Activated gamma-delta T cell treated with Interleukin-2 at 50 U/mL for 16 hours (primary cell): ENCODE data around the gene BPIFA3.

Source experiments
- DNase-seq: peaks from one replicate; pipeline ENCODE4 v3.0.0-alpha.2; 2020

BPIFA3 gene

DNA sequence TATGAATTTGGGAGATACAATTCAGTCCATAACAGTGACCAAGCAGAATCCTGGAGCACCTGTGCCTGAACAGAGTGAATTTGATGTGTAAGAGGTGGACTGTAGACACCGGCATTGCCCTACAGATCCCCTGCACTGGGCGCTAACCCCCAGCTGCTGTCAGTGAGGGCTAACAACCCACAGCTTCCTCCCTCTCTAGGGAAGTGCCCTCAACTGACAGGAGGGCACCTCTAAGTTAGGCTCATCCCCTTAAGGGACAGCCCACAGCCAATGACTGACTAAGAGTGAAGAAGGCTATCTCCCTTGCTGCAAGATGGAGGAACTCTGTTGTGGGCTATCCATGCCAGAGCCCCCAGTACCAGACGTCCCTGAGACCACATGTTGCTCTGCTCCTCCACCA is 50.5 kb downstream of the BPIFA3 start:
- DNase-seq = no peak

DNA sequence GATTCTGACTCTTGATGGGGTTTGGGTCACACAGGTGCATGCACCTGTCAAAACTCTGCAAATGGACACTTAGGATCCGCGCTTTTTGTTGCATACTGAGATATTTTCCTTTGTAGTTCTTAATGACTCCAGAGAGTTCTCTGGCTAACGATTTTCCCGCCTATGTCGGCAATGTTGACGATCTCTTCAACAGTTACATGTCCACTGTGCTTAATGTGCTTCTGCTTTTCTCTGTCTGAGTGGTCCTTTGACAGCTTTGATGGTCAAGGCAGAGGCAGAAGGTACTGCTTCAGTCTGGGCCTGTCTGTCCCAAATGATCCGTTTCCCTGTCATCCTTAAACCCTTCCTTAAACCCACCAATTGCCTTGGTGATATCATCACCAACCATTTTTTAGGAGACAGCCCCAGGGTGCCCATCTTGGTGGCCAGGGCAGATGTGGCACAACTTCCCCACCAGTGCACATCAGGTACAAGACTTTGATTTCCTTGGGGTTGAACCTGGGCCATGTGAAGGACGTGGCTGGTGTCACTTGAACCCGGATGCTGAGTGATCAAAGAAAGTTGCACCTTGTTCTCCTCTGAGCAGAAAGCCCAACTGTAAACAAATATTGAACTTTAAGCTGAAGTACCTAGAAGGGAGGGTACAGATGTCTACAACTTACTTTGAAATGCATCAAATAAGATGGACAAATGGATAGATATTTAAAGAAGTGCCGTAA is 55.2 kb downstream of the BPIFA3 start:
- no peak for DNase-seq

DNA sequence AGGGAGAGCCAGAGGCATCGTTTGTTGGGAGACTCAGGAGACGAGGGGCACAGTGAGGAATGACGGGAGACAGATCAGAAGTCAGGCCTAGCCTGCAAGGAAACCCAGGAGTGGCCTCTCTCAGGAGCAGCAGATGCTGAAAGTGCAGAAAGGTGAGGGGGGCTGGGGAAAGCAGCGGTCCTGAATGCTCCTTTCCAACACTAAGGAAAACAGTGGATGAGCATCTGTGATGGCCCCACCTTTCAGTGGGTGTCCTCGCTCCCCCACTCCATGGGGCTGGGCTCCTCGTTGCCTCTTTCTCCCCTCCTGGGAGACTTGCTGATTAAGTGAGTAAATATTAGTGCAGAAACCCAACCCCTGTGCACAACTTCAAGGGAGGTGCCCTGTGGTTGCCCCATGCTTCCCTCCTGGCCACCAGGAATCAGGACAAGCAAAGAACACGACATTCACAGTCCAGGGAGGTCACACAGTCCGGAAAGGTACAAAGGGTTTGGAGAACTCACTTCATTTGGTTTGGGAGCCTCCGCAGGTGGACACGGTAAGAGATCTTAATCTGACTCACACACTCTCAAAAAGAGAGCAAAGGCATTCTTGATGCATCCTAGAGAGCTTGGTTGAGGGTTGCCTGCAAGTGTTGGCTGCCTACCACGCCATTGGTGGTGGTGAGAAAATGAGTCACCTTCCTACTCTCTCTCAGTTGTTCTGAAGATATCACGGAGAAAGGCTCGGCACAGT is 56.1 kb downstream of the BPIFA3 start:
- DNase-seq = no peak

- no peak for DNase-seq
These were observed 58.1 kb downstream of the BPIFA3 start for GRCh38 chr20:33275215-33275614.

- no peak for DNase-seq
These were observed 58.7 kb downstream of the BPIFA3 start for GRCh38 chr20:33275871-33276270.

GRCh38 chr20:33276303-33277113 is 59.4 kb downstream of the BPIFA3 start:
- DNase-seq = no peak
